GM21526 (cell line): Measurements from ENCODE around the gene LRP11.
"Not testable (repeated sequence)": the region's sequence is repeated elsewhere in the genome, so short reads cannot be mapped to it uniquely, and the experiment has no call there.

Experiments
- ATAC-seq: cut with Tn5 transposase; IDR thresholded peaks from one replicate; pipeline ENCODE4 v1.9.1; 2021; ENCODE audit warnings: moderate library complexity; ENCODE audit not compliant: unreplicated experiment, low FRiP score

The LRP11 gene

GRCh38 chr6:149898966-149899365, 34.8 kb upstream of the LRP11 start:
- ATAC-seq, result no peak

GRCh38 chr6:149897855-149898744, 33.9 kb upstream of the LRP11 start, which contains the start of gene RAET1E:
RAET1E (minus strand) TSS chr6:149898113; CDS start chr6:149890901, 7,212 bp downstream.
- no peak for ATAC-seq

GRCh38 chr6:149897015-149897697, 33.0 kb upstream of the LRP11 start:
- ATAC-seq, result no peak

GRCh38 chr6:149896491-149896890, 32.3 kb upstream of the LRP11 start:
- ATAC-seq, result no peak

- no peak for ATAC-seq
Observed at GRCh38 chr6:149895833-149896271, 31.7 kb upstream of the LRP11 start.

- ATAC-seq, result no peak
Observed at GRCh38 chr6:149895048-149895590, 31.0 kb upstream of the LRP11 start.

- not testable (repeated sequence) for ATAC-seq
Observed at GRCh38 chr6:149891864-149892263, 27.7 kb upstream of the LRP11 start.

GRCh38 chr6:149891259-149891658, 27.1 kb upstream of the LRP11 start:
- ATAC-seq, result no peak

- no peak for ATAC-seq
Observed at GRCh38 chr6:149890629-149891045, 26.5 kb upstream of the LRP11 start.

- no peak for ATAC-seq
Observed at GRCh38 chr6:149889326-149889725, 25.2 kb upstream of the LRP11 start.

- ATAC-seq, result no peak
Observed at GRCh38 chr6:149888659-149889058, 24.5 kb upstream of the LRP11 start.

GRCh38 chr6:149888093-149888492, 23.9 kb upstream of the LRP11 start:
- no peak for ATAC-seq

- no peak for ATAC-seq
Observed at GRCh38 chr6:149887343-149887742, 23.2 kb upstream of the LRP11 start.

- ATAC-seq, result no peak
Observed at GRCh38 chr6:149885888-149886287, 21.7 kb upstream of the LRP11 start.

- ATAC-seq, result no peak
Observed at GRCh38 chr6:149884617-149885016, 20.5 kb upstream of the LRP11 start.

GRCh38 chr6:149884215-149884614, 20.1 kb upstream of the LRP11 start:
- ATAC-seq, result no peak

- no peak for ATAC-seq
Observed at GRCh38 chr6:149881860-149882259, 17.7 kb upstream of the LRP11 start.

GRCh38 chr6:149881066-149881766, 17.1 kb upstream of the LRP11 start:
- no peak for ATAC-seq

- no peak for ATAC-seq
Observed at GRCh38 chr6:149877659-149878058, 13.5 kb upstream of the LRP11 start.

GRCh38 chr6:149876241-149876933, 12.2 kb upstream of the LRP11 start:
- no peak for ATAC-seq
